ENCODE results near the gene TERB1.
"Not testable (repeated sequence)": the region's sequence is repeated elsewhere in the genome, so short reads cannot be mapped to it uniquely, and the experiment has no call there.

Gene TERB1

GRCh38 chr16:66830422-66831404 lies 29.3 kb upstream of the TERB1 start, which contains the start of gene NAE1:
NAE1 (minus strand) TSS chr16:66830976; CDS start chr16:66830899, 77 bp downstream.
- peak; percentile 90 for DNase-seq (ENCODE audit: low spot score)

DNA sequence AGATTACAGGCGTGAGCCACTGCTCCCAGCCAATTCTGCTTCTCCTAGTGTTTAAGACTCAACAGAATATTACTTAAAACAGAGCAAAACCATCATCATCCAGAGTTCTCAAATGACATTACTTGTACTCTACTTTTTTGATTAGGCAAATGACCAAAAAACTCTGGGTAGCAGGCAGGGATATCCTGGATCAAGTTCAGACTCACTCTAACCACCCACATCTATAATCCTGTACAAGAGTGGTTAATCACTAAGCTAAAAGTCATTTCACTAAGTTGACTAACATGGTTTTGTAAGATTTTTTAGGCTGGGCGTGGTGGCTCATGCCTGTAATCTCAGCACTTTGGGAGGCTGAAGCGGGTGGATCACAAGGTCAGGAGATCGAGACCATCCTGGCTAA lies 22.6 kb upstream of the TERB1 start:
- DNase-seq (ENCODE audit: low spot score): peak; percentile 44

GRCh38 chr16:66814734-66815133 lies 13.3 kb upstream of the TERB1 start:
- DNase-seq (ENCODE audit: low spot score): no peak

DNA sequence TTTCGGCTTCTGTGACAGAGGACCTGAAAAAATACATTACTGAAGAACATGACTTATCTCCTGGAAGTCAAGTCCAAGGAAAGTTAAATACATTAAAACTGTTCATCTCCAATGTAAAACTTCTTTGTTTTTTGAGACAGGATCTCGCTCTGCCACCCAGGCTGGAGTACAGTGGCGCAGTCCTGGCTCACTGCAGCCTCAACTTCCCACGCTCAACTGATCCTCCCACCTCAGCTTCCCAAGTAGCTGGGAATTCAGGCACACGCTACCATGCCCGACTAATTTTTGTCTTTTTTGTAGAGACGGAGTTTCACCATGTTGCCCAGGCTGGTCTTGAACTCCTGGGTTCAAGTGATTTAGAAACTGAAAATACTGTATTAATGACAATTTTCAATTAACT lies 9.7 kb upstream of the TERB1 start:
- DNase-seq (ENCODE audit: low spot score): no peak

DNA sequence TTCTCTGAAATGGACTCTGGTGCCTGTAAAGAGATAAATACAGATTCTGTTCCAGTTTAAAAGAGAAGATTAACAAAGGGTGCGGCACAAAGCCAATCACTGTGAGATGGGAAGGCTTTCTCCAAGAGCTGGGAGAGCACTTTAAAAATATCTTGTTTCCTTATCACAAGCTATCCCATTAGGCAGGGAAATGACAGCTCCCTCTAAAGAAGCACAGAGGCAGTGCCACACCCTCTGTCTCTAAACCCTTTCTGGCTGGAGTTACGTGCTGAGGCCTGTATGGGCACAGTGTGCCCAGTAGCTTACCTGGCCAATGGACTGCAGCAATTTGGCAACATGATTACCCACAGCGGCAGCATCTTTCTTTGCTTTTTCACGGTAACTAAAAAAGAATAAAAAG lies 9.0 kb upstream of the TERB1 start:
- no peak for DNase-seq (ENCODE audit: low spot score)

GRCh38 chr16:66809765-66810164 lies 8.4 kb upstream of the TERB1 start:
- no peak for DNase-seq (ENCODE audit: low spot score)

GRCh38 chr16:66802159-66802558 lies 775 bp upstream of the TERB1 start:
- DNase-seq (ENCODE audit: low spot score): no peak

- DNase-seq (ENCODE audit: low spot score): no peak
These were observed 528 bp downstream of the TERB1 start for GRCh38 chr16:66800856-66801255.

- peak; percentile 7 for DNase-seq (ENCODE audit: low spot score)
These were observed 3.2 kb downstream of the TERB1 start for GRCh38 chr16:66798161-66798560.

- not testable (repeated sequence) for DNase-seq (ENCODE audit: low spot score)
These were observed 7.4 kb downstream of the TERB1 start for GRCh38 chr16:66793984-66794383.

- DNase-seq (ENCODE audit: low spot score): no peak
These were observed 11.2 kb downstream of the TERB1 start for GRCh38 chr16:66790130-66790733.

GRCh38 chr16:66787427-66787826 lies 14.0 kb downstream of the TERB1 start:
- no peak for DNase-seq (ENCODE audit: low spot score)

DNA sequence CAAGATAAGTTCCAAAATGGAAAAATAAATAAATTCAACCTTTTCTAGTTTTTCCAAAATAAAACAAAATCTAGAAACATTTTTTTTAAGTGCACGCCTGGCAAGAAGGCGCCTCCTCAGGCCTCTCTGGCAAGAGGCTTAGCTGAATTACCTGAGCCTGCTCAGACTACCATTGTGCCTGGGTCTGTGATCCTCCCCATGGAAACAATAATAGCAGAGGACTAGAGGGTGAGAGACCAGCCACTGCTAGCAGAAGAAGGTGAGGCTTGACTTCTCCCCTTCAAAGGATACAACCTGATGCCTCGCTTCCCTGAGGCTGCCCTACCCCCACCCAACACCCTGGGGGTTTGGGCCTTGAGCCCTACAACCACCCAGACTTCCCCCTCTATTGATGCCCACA lies 14.8 kb downstream of the TERB1 start:
- no peak for DNase-seq (ENCODE audit: low spot score)

DNA sequence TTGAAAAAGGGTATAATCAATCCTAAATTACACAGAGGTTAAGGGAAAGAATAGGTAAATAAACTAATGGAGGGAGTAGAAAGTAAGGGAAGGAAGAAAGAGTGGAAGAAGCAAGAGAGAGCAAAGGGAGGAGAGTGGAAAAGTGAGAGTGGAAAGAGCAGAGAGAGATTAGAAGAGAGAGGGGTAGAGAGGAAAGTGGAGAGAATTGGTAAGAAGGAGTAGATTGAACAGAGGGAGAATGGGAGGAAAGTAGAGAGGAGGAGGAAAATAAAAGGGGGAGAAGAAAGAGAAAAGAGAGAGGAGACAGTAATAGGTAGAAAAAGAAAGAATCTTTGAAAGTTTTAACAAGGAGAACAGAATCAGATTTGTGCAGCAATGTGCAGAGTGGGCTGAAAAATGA lies 24.9 kb downstream of the TERB1 start:
- DNase-seq (ENCODE audit: low spot score): no peak

DNA sequence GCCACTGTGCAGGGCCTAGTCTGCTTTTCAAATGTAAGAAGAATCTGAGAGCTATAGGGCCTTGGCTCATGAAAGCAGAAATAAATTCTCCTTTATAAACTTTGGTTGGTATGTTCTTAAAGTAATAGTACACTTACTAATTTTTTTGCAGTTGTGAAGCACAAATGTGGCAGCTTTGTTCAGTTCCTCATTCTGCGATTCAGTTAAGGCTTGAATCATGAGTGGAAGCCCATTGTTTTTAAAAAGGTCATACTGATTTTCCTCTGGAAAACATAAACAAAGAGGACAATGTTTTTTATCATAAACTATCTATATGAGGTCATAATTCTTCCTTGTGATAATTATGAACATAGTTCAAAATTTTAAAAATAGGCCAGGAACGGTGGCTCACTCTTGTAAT lies 26.4 kb downstream of the TERB1 start:
- DNase-seq (ENCODE audit: low spot score): no peak

GRCh38 chr16:66758086-66758485 lies 43.3 kb downstream of the TERB1 start:
- DNase-seq (ENCODE audit: low spot score): no peak

- DNase-seq (ENCODE audit: low spot score): no peak
These were observed 46.6 kb downstream of the TERB1 start for GRCh38 chr16:66754819-66755218.

GRCh38 chr16:66754211-66754610 lies 47.2 kb downstream of the TERB1 start:
- DNase-seq (ENCODE audit: low spot score): no peak

GRCh38 chr16:66752958-66753357 lies 48.4 kb downstream of the TERB1 start:
- no peak for DNase-seq (ENCODE audit: low spot score)

DNA sequence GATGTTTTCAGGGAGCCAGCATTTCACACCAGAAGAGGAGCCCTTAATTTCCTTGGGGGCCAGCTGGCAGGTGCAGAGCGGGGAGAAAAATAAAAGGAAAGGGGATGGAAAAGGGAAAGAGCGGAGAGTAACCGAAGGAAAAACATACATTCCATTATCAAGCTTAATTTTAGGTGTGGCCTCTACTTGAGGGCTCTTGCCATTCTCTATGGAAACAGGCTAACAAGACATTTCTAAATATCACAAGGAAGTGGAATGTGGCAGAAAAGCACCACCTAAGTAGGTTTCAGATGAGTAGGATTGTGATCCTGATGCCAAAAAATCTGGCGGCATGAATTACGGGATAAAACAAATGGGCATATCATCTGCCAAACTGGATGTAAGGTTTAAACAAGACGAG lies 49.0 kb downstream of the TERB1 start:
- DNase-seq (ENCODE audit: low spot score): no peak

- DNase-seq (ENCODE audit: low spot score): no peak
These were observed 49.4 kb downstream of the TERB1 start for GRCh38 chr16:66751992-66752322.

- DNase-seq (ENCODE audit: low spot score): peak; percentile 77
These were observed 49.9 kb downstream of the TERB1 start, which contains the start of gene DYNC1LI2 for GRCh38 chr16:66751303-66751991. DYNC1LI2 (minus strand) TSS chr16:66751609; CDS start chr16:66751591, 18 bp downstream.

DNA sequence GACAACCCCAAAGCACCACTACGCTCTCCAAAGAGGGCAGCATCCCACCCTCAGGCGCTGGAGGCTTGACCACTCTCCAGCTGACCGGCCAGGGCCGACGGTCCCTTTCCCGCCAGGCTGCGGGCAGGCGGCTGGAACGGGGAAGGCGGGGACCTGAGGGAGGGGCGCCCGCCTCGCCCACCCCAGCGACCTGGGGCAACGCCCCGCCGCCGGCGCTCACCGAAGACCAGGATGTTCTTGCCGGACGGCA lies 50.4 kb downstream of the TERB1 start:
- peak; percentile 12 for DNase-seq (ENCODE audit: low spot score)
